GM19238 (cell line): ENCODE results near the gene LRRC73.
"Not testable (repeated sequence)": the region's sequence is repeated elsewhere in the genome, so short reads cannot be mapped to it uniquely, and the experiment has no call there.

ENCODE experiments used
- DNase-seq: peaks from one replicate; pipeline ENCODE4 v3.0.0; 2011; ENCODE audit warnings: low spot score; ENCODE audit not compliant: insufficient read length

The LRRC73 gene

GRCh38 chr6:43467265-43467664 lies 42.9 kb downstream of the LRRC73 start:
- not testable (repeated sequence) for DNase-seq

GRCh38 chr6:43465948-43466347 lies 44.2 kb downstream of the LRRC73 start:
- DNase-seq: no peak

- no peak for DNase-seq
These were observed 45.8 kb downstream of the LRRC73 start for GRCh38 chr6:43464337-43464736.

- no peak for DNase-seq
These were observed 48.2 kb downstream of the LRRC73 start for GRCh38 chr6:43461936-43462335.

- no peak for DNase-seq
These were observed 50.1 kb downstream of the LRRC73 start for GRCh38 chr6:43460032-43460431.

GRCh38 chr6:43459535-43459934 lies 50.6 kb downstream of the LRRC73 start:
- DNase-seq: no peak

GRCh38 chr6:43458154-43458553 lies 52.0 kb downstream of the LRRC73 start:
- DNase-seq: not testable (repeated sequence)

- DNase-seq: no peak
These were observed 52.5 kb downstream of the LRRC73 start for GRCh38 chr6:43457643-43458042.
